ENCODE results near the gene CCDC187. TPM values are rescaled to one million over a fixed set of nuclear protein-coding genes. Genes with fewer than 3 reads are reported as not detected.

Gene CCDC187
- total and polyA plus RNA-seq, 2 of the 13 experiments (the other 11 are each of a cell fraction or from before 2014, with no cell fraction given), result 0.03 to 0.13 TPM

DNA sequence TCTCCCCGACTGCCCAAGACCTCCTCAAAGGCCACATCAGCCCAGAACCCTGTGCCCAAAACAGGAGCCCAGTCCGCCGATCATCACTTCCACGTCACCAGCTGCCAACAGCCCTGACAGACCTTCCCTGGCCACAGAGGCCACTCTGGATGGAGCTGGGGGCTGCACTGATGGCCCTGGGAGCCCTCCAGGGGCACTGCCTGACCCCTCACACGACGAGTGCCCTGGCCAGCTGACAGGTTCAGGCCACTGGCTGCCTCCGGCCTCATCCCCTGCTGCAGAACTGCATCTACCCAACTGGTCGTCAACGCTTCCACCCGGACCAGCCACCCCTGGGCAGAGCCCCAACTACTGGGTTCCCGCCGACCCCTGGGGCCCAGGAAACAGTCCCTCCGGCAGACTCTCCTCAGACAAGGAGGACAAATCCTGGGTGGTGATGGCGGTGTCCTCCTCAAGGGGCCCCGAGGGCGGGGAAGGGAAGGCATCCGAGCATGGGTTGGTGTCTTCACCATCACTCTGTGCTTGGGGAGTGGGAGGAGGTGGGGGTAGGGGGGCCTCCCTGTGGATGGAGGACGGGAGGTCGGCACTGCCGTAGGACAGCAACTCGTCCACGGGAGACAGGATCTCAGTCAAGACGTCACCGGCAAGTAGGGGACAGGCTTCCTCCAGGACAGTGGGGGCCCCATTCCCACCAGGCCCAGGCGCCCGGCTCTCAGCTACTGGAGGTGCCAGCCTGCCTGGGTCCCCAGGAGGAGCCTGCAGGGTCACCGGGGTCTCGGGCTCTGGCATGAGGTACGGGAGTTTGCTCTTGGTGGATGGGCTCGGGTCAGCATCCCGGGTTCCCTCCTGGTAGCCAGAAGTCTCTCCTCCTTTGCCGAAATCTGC is 50.4 kb downstream of the CCDC187 start:
- no TSS peak for BruUV-seq (replicated peaks)
- H3K4me1 ChIP-seq (ENCODE audit: insufficient read depth, low read length), result peaks cover 51% of the 10 kb centered on the region
- no peak for TF ChIP-seq ZBTB21 (CRISPR knock-in tag; IDR thresholded peaks at IDR 0.05)
- TF ChIP-seq, protein P1, sequence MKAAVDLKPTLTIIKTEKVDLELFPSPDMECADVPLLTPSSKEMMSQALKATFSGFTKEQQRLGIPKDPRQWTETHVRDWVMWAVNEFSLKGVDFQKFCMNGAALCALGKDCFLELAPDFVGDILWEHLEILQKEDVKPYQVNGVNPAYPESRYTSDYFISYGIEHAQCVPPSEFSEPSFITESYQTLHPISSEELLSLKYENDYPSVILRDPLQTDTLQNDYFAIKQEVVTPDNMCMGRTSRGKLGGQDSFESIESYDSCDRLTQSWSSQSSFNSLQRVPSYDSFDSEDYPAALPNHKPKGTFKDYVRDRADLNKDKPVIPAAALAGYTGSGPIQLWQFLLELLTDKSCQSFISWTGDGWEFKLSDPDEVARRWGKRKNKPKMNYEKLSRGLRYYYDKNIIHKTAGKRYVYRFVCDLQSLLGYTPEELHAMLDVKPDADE (CRISPR knock-in tag; IDR thresholded peaks at IDR 0.05), result no peak
- TF ChIP-seq KMT2A (CRISPR knock-in tag; IDR thresholded peaks at IDR 0.05), result no peak
- TF ChIP-seq, protein P2, sequence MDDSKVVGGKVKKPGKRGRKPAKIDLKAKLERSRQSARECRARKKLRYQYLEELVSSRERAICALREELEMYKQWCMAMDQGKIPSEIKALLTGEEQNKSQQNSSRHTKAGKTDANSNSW (CRISPR knock-in tag; IDR thresholded peaks at IDR 0.05; ENCODE audit: borderline replicate concordance), result no peak
- no peak for TF ChIP-seq MLLT10 (CRISPR knock-in tag; IDR thresholded peaks at IDR 0.05)
- peak overlapping the region; percentile 68; the same call in 1 of the 2 replicates for H3K4me2 ChIP-seq (ENCODE audit: low read depth, low read length)
- in situ Hi-C loops (cut with HindIII; ENCODE audit: extremely low pct_ligation_motif_present, low pct_unique_long_range_greater_than_20kb) (loop anchor here (25.0 kb wide), 1 partner anchor 266 kb away; no protein-coding TSS in a partner anchor), intact Hi-C loops (cut with micrococcal nuclease; ENCODE audit: unreplicated experiment) (no loop called here)
- WGBS (ENCODE audit: low lambda C conversion rate), result 57% methylated on average over 16 of the region's 32 CpGs
- no peak overlapping the region for H3K27ac ChIP-seq (ENCODE audit: extremely low read length, insufficient read depth, low read length)
- no peak overlapping the region for H3K9ac ChIP-seq (ENCODE audit: insufficient read depth, low read depth, low read length)
- H3K36me3 ChIP-seq (replicated peaks in 1 of 2; ENCODE audit: control insufficient read depth in 1 of 2, insufficient read depth in 2 of 2, low read length in 2 of 2), result no peaks in the 10 kb centered on the region
- ATAC-seq (no peak), DNase-seq (ENCODE audit: low spot score) (no peak), FAIRE-seq (no peak)
- H3K79me2 ChIP-seq (ENCODE audit: insufficient read depth, low read length), result no peaks in the 10 kb centered on the region
- ChIA-PET CTCF (ENCODE audit: low intra/inter-chr PET ratio, low total read pairs) (no interaction called here), POLR2A (interaction anchor here (1.0 kb wide), 1 partner anchor 8 kb away, joined by 3 read pairs; the partner anchor contains the start of gene QSOX2)
- no peaks in the 10 kb centered on the region for H3K9me3 ChIP-seq (ENCODE audit: low read length)
- no peak overlapping the region for H2AFZ ChIP-seq (ENCODE audit: low read length)
- no peak overlapping the region for H3K4me3 ChIP-seq (replicated peaks in 1 of 3; ENCODE audit: insufficient read depth in 1 of 3, low read depth in 2 of 3, low read length in 3 of 3)
- H4K20me1 ChIP-seq (ENCODE audit: insufficient read depth, low read length), result no peaks in the 10 kb centered on the region
- peaks cover 19 to 83% of the 10 kb centered on the region in 2 experiments for H3K27me3 ChIP-seq (ENCODE audit: control insufficient read depth in 1 of 2, insufficient read depth in 2 of 2, low read length in 2 of 2)

DNA sequence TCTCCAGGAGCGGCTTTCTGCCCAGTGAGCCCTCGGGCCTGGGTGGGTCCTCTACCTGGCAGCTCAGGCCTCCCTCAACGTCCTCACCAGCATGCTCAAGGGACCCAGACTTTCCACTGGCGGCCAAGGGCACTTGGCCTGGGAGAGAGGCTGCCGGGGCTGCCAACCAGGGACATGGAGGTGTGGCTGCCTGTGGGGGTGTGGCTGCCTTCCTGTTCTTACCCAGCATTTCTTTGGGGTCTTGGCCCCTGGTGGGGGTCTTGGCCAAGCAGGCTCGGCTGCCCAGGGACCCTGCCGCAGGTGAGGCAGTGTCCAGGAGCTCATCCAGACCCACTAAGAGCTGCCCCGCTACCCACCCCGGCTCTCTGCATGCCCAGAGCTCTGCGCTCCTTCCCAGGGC is 51.0 kb downstream of the CCDC187 start:
- Histone ChIP-seq H3K4me1 (ENCODE audit: insufficient read depth, low read length) (peaks cover 46% of the 10 kb centered on the region), H3K9me3 (ENCODE audit: low read length) (no peaks in the 10 kb centered on the region), H3K79me2 (ENCODE audit: insufficient read depth, low read length) (no peaks in the 10 kb centered on the region), H3K9ac (ENCODE audit: insufficient read depth, low read depth, low read length) (no peak overlapping the region), H3K4me2 (ENCODE audit: low read depth, low read length) (no peak overlapping the region), H3K27ac (ENCODE audit: extremely low read length, insufficient read depth, low read length) (no peak overlapping the region), H3K4me3 (replicated peaks in 1 of 3; ENCODE audit: insufficient read depth in 1 of 3, low read depth in 2 of 3, low read length in 3 of 3) (no peak overlapping the region), H4K20me1 (ENCODE audit: insufficient read depth, low read length) (no peaks in the 10 kb centered on the region), H2AFZ (ENCODE audit: low read length) (no peak overlapping the region), H3K27me3 (ENCODE audit: control insufficient read depth in 1 of 2, insufficient read depth in 2 of 2, low read length in 2 of 2) (peaks cover 14 to 84% of the 10 kb centered on the region in 2 experiments), H3K36me3 (replicated peaks in 1 of 2; ENCODE audit: control insufficient read depth in 1 of 2, insufficient read depth in 2 of 2, low read length in 2 of 2) (no peaks in the 10 kb centered on the region)
- DNase-seq (ENCODE audit: low spot score) (no peak), ATAC-seq (no peak), FAIRE-seq (no peak)
- ChIA-PET POLR2A (no interaction called here), CTCF (ENCODE audit: low intra/inter-chr PET ratio, low total read pairs) (no interaction called here)
- no TSS peak for BruUV-seq (replicated peaks)
- intact Hi-C loops (cut with micrococcal nuclease; ENCODE audit: unreplicated experiment), result no loop called here
- WGBS (ENCODE audit: low lambda C conversion rate), result 100% methylated on average over 1 of the region's 10 CpGs
- in situ Hi-C loops (cut with HindIII; ENCODE audit: extremely low pct_ligation_motif_present, low pct_unique_long_range_greater_than_20kb), result loop anchor here (25.0 kb wide), 1 partner anchor 266 kb away; no protein-coding TSS in a partner anchor
- TF ChIP-seq YY1 (IDR thresholded peaks at IDR 0.05; ENCODE audit: insufficient read depth, insufficient replicate concordance, low read depth, low read length), result no peak
- no peak for TF ChIP-seq TRIM24 (CRISPR knock-in tag; IDR thresholded peaks at IDR 0.05)
- no peak for TF ChIP-seq ZNF225 (CRISPR knock-in tag; IDR thresholded peaks at IDR 0.05)
- TF ChIP-seq ZNF33B (CRISPR knock-in tag; IDR thresholded peaks at IDR 0.05), result no peak
- TF ChIP-seq, protein P3, sequence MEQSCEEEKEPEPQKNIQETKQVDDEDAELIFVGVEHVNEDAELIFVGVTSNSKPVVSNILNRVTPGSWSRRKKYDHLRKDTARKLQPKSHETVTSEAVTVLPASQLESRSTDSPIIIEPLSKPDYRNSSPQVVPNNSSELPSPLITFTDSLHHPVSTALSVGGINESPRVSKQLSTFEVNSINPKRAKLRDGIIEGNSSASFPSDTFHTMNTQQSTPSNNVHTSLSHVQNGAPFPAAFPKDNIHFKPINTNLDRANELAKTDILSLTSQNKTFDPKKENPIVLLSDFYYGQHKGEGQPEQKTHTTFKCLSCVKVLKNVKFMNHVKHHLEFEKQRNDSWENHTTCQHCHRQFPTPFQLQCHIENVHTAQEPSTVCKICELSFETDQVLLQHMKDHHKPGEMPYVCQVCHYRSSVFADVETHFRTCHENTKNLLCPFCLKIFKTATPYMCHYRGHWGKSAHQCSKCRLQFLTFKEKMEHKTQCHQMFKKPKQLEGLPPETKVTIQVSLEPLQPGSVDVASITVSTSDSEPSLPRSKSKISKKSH (CRISPR knock-in tag; IDR thresholded peaks at IDR 0.05; ENCODE audit: borderline replicate concordance), result no peak
- TF ChIP-seq ZNF83 (CRISPR knock-in tag; IDR thresholded peaks at IDR 0.05; ENCODE audit: borderline replicate concordance), result no peak
- TF ChIP-seq ZSCAN9 (CRISPR knock-in tag; IDR thresholded peaks at IDR 0.05; ENCODE audit: borderline replicate concordance), result no peak
- TF ChIP-seq MYNN (CRISPR knock-in tag; IDR thresholded peaks at IDR 0.05; ENCODE audit: low read depth), result no peak
- TF ChIP-seq CBFB (CRISPR knock-in tag; IDR thresholded peaks at IDR 0.05), result no peak
- TF ChIP-seq ZNF317 (CRISPR knock-in tag; IDR thresholded peaks at IDR 0.05), result no peak
- no peak for TF ChIP-seq FOXC1 (CRISPR knock-in tag; IDR thresholded peaks at IDR 0.05; ENCODE audit: borderline replicate concordance)
